Mucosa of rectum (tissue), 2 donors: Measurements from ENCODE around the gene DNAH12.
"Not testable (repeated sequence)": the region's sequence is repeated elsewhere in the genome, so short reads cannot be mapped to it uniquely, and the experiment has no call there.

Source experiments
- H3K27ac ChIP-seq, 2 donors: one replicate each; pipeline ENCODE4 v1.7.0; 2013; ENCODE audit warnings: inconsistent platforms in 2 of 2, low read depth in 2 of 2, low read length in 2 of 2
- H3K27me3 ChIP-seq, 2 donors: one replicate each; pipeline ENCODE4 v1.7.0; 2013; ENCODE audit warnings: low read length in 2 of 2; ENCODE audit not compliant: control insufficient read depth in 2 of 2, insufficient read depth in 2 of 2
- H3K36me3 ChIP-seq, 2 donors: one replicate each; pipeline ENCODE4 v1.7.0; 2013; ENCODE audit warnings: low read length in 2 of 2; ENCODE audit not compliant: control insufficient read depth in 2 of 2, insufficient read depth in 2 of 2
- H3K4me1 ChIP-seq, 2 donors: one replicate each; pipeline ENCODE4 v1.7.0; 2013; ENCODE audit warnings: low read length in 2 of 2, mild to moderate bottlenecking in 1 of 2; ENCODE audit not compliant: control insufficient read depth in 2 of 2, insufficient read depth in 2 of 2
- H3K4me3 ChIP-seq, 2 donors: one replicate each; pipeline ENCODE4 v1.7.0; 2013; ENCODE audit warnings: low read length in 2 of 2
- H3K9ac ChIP-seq, 2 donors: one replicate each; pipeline ENCODE4 v1.7.0; 2013; ENCODE audit warnings: low read length in 2 of 2, low read depth in 1 of 2, mild to moderate bottlenecking in 1 of 2
- H3K9me3 ChIP-seq, 2 donors: one replicate each; pipeline ENCODE4 v1.7.0; 2013; ENCODE audit warnings: low read length in 2 of 2; ENCODE audit not compliant: control insufficient read depth in 2 of 2
- donor health status: healthy.
- donor health status: Normal muscosa, but diverticular disease.

Gene DNAH12

GRCh38 chr3:57538465-57538864 lies 5.7 kb downstream of the DNAH12 start:
- no peaks in the 10 kb centered on the region for H3K36me3 ChIP-seq
- no peak overlapping the region for H3K9ac ChIP-seq
- H3K27me3 ChIP-seq: no peaks in the 10 kb centered on the region
- H3K4me1 ChIP-seq: no peaks in the 10 kb centered on the region
- no peaks in the 10 kb centered on the region for H3K9me3 ChIP-seq
- H3K4me3 ChIP-seq: no peak overlapping the region
- H3K27ac ChIP-seq: no peak overlapping the region

- peaks cover 0 to 3% of the 10 kb centered on the region in 2 donors for H3K4me1 ChIP-seq
- H3K9me3 ChIP-seq: no peaks in the 10 kb centered on the region
- no peaks in the 10 kb centered on the region for H3K36me3 ChIP-seq
- no peak overlapping the region for H3K27ac ChIP-seq
- H3K9ac ChIP-seq: no peak overlapping the region
- H3K4me3 ChIP-seq: no peak overlapping the region
- H3K27me3 ChIP-seq: no peaks in the 10 kb centered on the region
Measured at GRCh38 chr3:57530071-57530608, 14.0 kb downstream of the DNAH12 start.

- Histone ChIP-seq H3K9me3 (no peaks in the 10 kb centered on the region), H3K4me1 (no peaks in the 10 kb centered on the region), H3K9ac (no peak overlapping the region), H3K27ac (no peak overlapping the region), H3K4me3 (no peak overlapping the region), H3K36me3 (no peaks in the 10 kb centered on the region), H3K27me3 (no peaks in the 10 kb centered on the region)
Measured at GRCh38 chr3:57518276-57518915, 25.7 kb downstream of the DNAH12 start.

GRCh38 chr3:57512166-57512565 lies 32.0 kb downstream of the DNAH12 start:
- no peaks in the 10 kb centered on the region for H3K9me3 ChIP-seq
- H3K36me3 ChIP-seq: no peaks in the 10 kb centered on the region
- H3K9ac ChIP-seq: no peak overlapping the region
- H3K4me3 ChIP-seq: no peak overlapping the region
- no peaks in the 10 kb centered on the region for H3K4me1 ChIP-seq
- H3K27me3 ChIP-seq: no peaks in the 10 kb centered on the region
- H3K27ac ChIP-seq: no peak overlapping the region

- H3K4me1 ChIP-seq: no peaks in the 10 kb centered on the region
Measured at GRCh38 chr3:57505901-57506300, 38.2 kb downstream of the DNAH12 start.

GRCh38 chr3:57500506-57500905 lies 43.6 kb downstream of the DNAH12 start:
- Histone ChIP-seq H3K9ac (no peak overlapping the region), H3K27me3 (no peaks in the 10 kb centered on the region), H3K27ac (no peak overlapping the region), H3K4me1 (no peaks in the 10 kb centered on the region), H3K9me3 (no peaks in the 10 kb centered on the region), H3K36me3 (no peaks in the 10 kb centered on the region), H3K4me3 (no peak overlapping the region)

More at GRCh38 chr3:57505901-57506300, 38.2 kb downstream of the DNAH12 start:
- no peaks in the 10 kb centered on the region for H3K36me3 ChIP-seq
- H3K27me3 ChIP-seq: no peaks in the 10 kb centered on the region
- H3K9ac ChIP-seq: no peak overlapping the region
- H3K9me3 ChIP-seq: no peaks in the 10 kb centered on the region
- H3K4me3 ChIP-seq: no peak overlapping the region
- no peak overlapping the region for H3K27ac ChIP-seq

- no peaks in the 10 kb centered on the region for H3K27me3 ChIP-seq
- H3K36me3 ChIP-seq: no peaks in the 10 kb centered on the region
- H3K27ac ChIP-seq: no peak overlapping the region
- no peaks in the 10 kb centered on the region for H3K9me3 ChIP-seq
- no peaks in the 10 kb centered on the region for H3K4me1 ChIP-seq
- H3K4me3 ChIP-seq: no peak overlapping the region
- no peak overlapping the region for H3K9ac ChIP-seq
Measured at GRCh38 chr3:57497904-57498303, 46.2 kb downstream of the DNAH12 start.

GRCh38 chr3:57484563-57484962 lies 59.6 kb downstream of the DNAH12 start:
- no peak overlapping the region for H3K4me3 ChIP-seq
- no peaks in the 10 kb centered on the region for H3K27me3 ChIP-seq
- no peaks in the 10 kb centered on the region for H3K9me3 ChIP-seq
- H3K9ac ChIP-seq: no peak overlapping the region
- H3K36me3 ChIP-seq: no peaks in the 10 kb centered on the region
- H3K27ac ChIP-seq: no peak overlapping the region
- no peaks in the 10 kb centered on the region for H3K4me1 ChIP-seq

- H3K27me3 ChIP-seq, H3K4me3 ChIP-seq, H3K4me1 ChIP-seq, H3K27ac ChIP-seq, H3K36me3 ChIP-seq, H3K9me3 ChIP-seq, H3K9ac ChIP-seq: not testable (repeated sequence)
Measured at GRCh38 chr3:57477193-57477592, 67.0 kb downstream of the DNAH12 start.

- no peaks in the 10 kb centered on the region for H3K27me3 ChIP-seq
- no peak overlapping the region for H3K9ac ChIP-seq
- no peak overlapping the region for H3K4me3 ChIP-seq
- no peak overlapping the region for H3K27ac ChIP-seq
- H3K4me1 ChIP-seq: no peaks in the 10 kb centered on the region
- no peaks in the 10 kb centered on the region for H3K9me3 ChIP-seq
- H3K36me3 ChIP-seq: no peaks in the 10 kb centered on the region
Measured at GRCh38 chr3:57464801-57465200, 79.3 kb downstream of the DNAH12 start.
